MCF 10A (cell line): Measurements from ENCODE around the gene BRS3. TPM values are rescaled to one million over a fixed set of nuclear protein-coding genes. Genes with fewer than 3 reads are reported as not detected.

Experiments used
- BruUV-seq: library from RNA; stranded (reverse); fragments of 400-500 nt; replicated peaks from 2 replicates; lab custom pipeline; 2021; lab: Mats Ljungman, UMichigan
- CTCF ChIA-PET: fragments of 300-600 bp; sonication (Branson Sonifier 250); formaldehyde crosslinking; extraction: SDS; loops from one replicate; lab custom pipeline; 2021; ENCODE audit warnings: antibody characterized with exemption, inconsistent platforms; lab: Yijun Ruan, JAX
- POLR2A ChIA-PET: fragments of 300-600, 350-650 bp; sonication (Branson Sonifier 250); formaldehyde crosslinking; extraction: SDS; loops from one replicate; lab custom pipeline; 2020; ENCODE audit warnings: antibody characterized with exemption, inconsistent platforms; lab: Yijun Ruan, JAX
- DNase-seq: peaks from one replicate; pipeline ENCODE4 v3.0.0-alpha.2; 2018; ENCODE audit not compliant: unreplicated experiment
- H3K27ac Mint-ChIP-seq: one replicate; pipeline ENCODE4 v1.8.0; 2022; ENCODE audit warnings: mild to moderate bottlenecking, low read depth, mixed read lengths; ENCODE audit not compliant: unreplicated experiment
- H3K27me3 Mint-ChIP-seq: one replicate; pipeline ENCODE4 v1.8.0; 2022; ENCODE audit warnings: mixed read lengths; ENCODE audit not compliant: insufficient read depth, unreplicated experiment
- H3K36me3 Mint-ChIP-seq: one replicate; pipeline ENCODE4 v1.8.0; 2022; ENCODE audit warnings: mild to moderate bottlenecking, moderate library complexity, mixed read lengths; ENCODE audit not compliant: insufficient read depth, unreplicated experiment
- H3K4me1 Mint-ChIP-seq: one replicate; pipeline ENCODE4 v1.8.0; 2022; ENCODE audit warnings: mixed read lengths; ENCODE audit not compliant: insufficient read depth, unreplicated experiment
- H3K4me3 Mint-ChIP-seq: one replicate; pipeline ENCODE4 v1.8.0; 2022; ENCODE audit warnings: mild to moderate bottlenecking, moderate library complexity, mixed read lengths; ENCODE audit not compliant: unreplicated experiment
- H3K9me3 Mint-ChIP-seq: one replicate; pipeline ENCODE4 v1.8.0; 2022; ENCODE audit warnings: mixed read lengths; ENCODE audit not compliant: unreplicated experiment
- CTCF ChIP-seq: fragments of 200-600 bp; IDR thresholded peaks from one replicate; pipeline ENCODE4 v1.8.0; 2022; ENCODE audit warnings: antibody characterized with exemption, mild to moderate bottlenecking; ENCODE audit not compliant: unreplicated experiment
- intact Hi-C: fragments of 100-400 bp; cut with micrococcal nuclease; formaldehyde crosslinking; loops from 2 replicates; pipeline ENCODE4 v1.14.1; 2022
- total RNA-seq: library from RNA; stranded (reverse); gene quantifications from 2 replicates; pipeline ENCODE4 v1.2.3, GENCODE V29; 2022

The BRS3 gene
- total RNA-seq, 1 experiment from 2014 or later, result not detected

- BruUV-seq, result no TSS peak
- peaks cover 89% of the 10 kb centered on the region for H3K27me3 Mint-ChIP-seq
- DNase-seq, result no peak
- H3K4me1 Mint-ChIP-seq, result peaks cover 5% of the 10 kb centered on the region
- intact Hi-C loops, result loop anchor here (5.0 kb wide), 1 partner anchor 321 kb away; no protein-coding TSS in a partner anchor
- H3K4me3 Mint-ChIP-seq, result no peak overlapping the region
- TF ChIP-seq CTCF, result no peak
- H3K9me3 Mint-ChIP-seq, result no peaks in the 10 kb centered on the region
- no peak overlapping the region for H3K27ac Mint-ChIP-seq
- no peaks in the 10 kb centered on the region for H3K36me3 Mint-ChIP-seq
- CTCF ChIA-PET, result interaction anchor here (1.6 to 1.9 kb wide), 2 partner anchors 322 to 460 kb away, joined by 7 to 8 read pairs; no protein-coding TSS in a partner anchor
- POLR2A ChIA-PET, result no interaction called here
These were observed 959 bp downstream of the BRS3 start for GRCh38 chrX:136488706-136489105.

- H3K36me3 Mint-ChIP-seq, result no peaks in the 10 kb centered on the region
- H3K4me3 Mint-ChIP-seq, result no peak overlapping the region
- H3K27ac Mint-ChIP-seq, result no peak overlapping the region
- intact Hi-C loops, result loop anchor here (10.0 kb wide), 2 partner anchors 203 to 467 kb away; no protein-coding TSS in a partner anchor
- ChIA-PET CTCF (interaction anchor here (0.6 to 1.8 kb wide), 9 partner anchors 11 to 931 kb away, joined by 3 to 5 read pairs (median 3); no protein-coding TSS in a partner anchor), POLR2A (no interaction called here)
- peaks cover 63% of the 10 kb centered on the region for H3K27me3 Mint-ChIP-seq
- no peaks in the 10 kb centered on the region for H3K9me3 Mint-ChIP-seq
- no peak for DNase-seq
- BruUV-seq, result no TSS peak
- H3K4me1 Mint-ChIP-seq, result peaks cover 5% of the 10 kb centered on the region
- no peak for TF ChIP-seq CTCF
These were observed 4.1 kb downstream of the BRS3 start for GRCh38 chrX:136491832-136492231.

- H3K27me3 Mint-ChIP-seq, result peaks cover 51% of the 10 kb centered on the region
- DNase-seq, result no peak
- CTCF ChIA-PET, result no interaction called here
- H3K27ac Mint-ChIP-seq, result no peak overlapping the region
- intact Hi-C loops, result loop anchor here (10.0 kb wide), 2 partner anchors 202 to 468 kb away; no protein-coding TSS in a partner anchor
- no TSS peak for BruUV-seq
- peaks cover 5% of the 10 kb centered on the region for H3K4me1 Mint-ChIP-seq
- POLR2A ChIA-PET, result no interaction called here
- H3K9me3 Mint-ChIP-seq, result no peaks in the 10 kb centered on the region
- H3K4me3 Mint-ChIP-seq, result no peak overlapping the region
- no peak for TF ChIP-seq CTCF
- H3K36me3 Mint-ChIP-seq, result no peaks in the 10 kb centered on the region
These were observed 5.3 kb downstream of the BRS3 start for GRCh38 chrX:136493011-136493410.

GRCh38 chrX:136495043-136495442 is 7.3 kb downstream of the BRS3 start:
- H3K27ac Mint-ChIP-seq, result no peak overlapping the region
- TF ChIP-seq CTCF, result no peak
- BruUV-seq, result no TSS peak
- DNase-seq, result no peak
- intact Hi-C loops, result loop anchor here (10.0 kb wide), 2 partner anchors 200 to 470 kb away; no protein-coding TSS in a partner anchor
- H3K4me1 Mint-ChIP-seq, result no peaks in the 10 kb centered on the region
- no peak overlapping the region for H3K4me3 Mint-ChIP-seq
- peaks cover 31% of the 10 kb centered on the region for H3K27me3 Mint-ChIP-seq
- ChIA-PET CTCF (no interaction called here), POLR2A (interaction anchor here (0.5 kb wide), 1 partner anchor 13 kb away, joined by 3 read pairs; no protein-coding TSS in a partner anchor)
- H3K9me3 Mint-ChIP-seq, result no peaks in the 10 kb centered on the region
- H3K36me3 Mint-ChIP-seq, result no peaks in the 10 kb centered on the region
